Activated CD4-positive, alpha-beta T cell treated with anti-CD3 and anti-CD28 coated beads for 48 hours (primary cell): ENCODE results near the gene NEK8.
A peak's percentile ranks its signal among the peaks of the same experiment; 100 is the strongest.
"Not testable (repeated sequence)": the region's sequence is repeated elsewhere in the genome, so short reads cannot be mapped to it uniquely, and the experiment has no call there.

Experiments
- DNase-seq: peaks from one replicate; pipeline ENCODE4 v3.0.0-alpha.2; 2020

NEK8 gene

GRCh38 chr17:28726226-28726626, 2.4 kb upstream of the NEK8 start, which contains the start of gene TLCD1:
Gene TLCD1 (minus strand): TSS chr17:28726233. CDS start chr17:28726097, 136 bp downstream.
- DNase-seq: peak; percentile 87

- DNase-seq: peak; percentile 96
Observed at GRCh38 chr17:28726627-28727491, 1.7 kb upstream of the NEK8 start.

DNA sequence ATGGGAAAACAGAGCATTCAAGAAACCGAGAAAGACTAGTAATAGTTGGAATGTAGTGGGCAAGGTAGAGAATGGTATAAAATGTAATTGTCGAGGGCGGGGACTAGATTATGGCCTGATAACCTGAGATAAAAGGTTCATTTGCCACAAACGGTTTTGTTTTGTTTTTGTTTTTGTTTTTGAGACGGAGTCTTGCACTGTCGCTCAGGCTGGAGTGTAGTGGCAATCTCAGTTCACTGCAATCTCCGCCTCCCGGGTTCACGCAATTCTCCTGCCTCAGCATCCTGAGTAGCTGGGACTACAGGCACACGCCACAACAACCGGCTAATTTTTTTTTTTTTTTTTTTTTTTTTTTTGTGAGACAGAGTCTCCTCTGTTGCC, 1.4 kb downstream of the NEK8 start:
- DNase-seq: no peak

- no peak for DNase-seq
Observed at GRCh38 chr17:28733346-28733745, 4.8 kb downstream of the NEK8 start.

DNA sequence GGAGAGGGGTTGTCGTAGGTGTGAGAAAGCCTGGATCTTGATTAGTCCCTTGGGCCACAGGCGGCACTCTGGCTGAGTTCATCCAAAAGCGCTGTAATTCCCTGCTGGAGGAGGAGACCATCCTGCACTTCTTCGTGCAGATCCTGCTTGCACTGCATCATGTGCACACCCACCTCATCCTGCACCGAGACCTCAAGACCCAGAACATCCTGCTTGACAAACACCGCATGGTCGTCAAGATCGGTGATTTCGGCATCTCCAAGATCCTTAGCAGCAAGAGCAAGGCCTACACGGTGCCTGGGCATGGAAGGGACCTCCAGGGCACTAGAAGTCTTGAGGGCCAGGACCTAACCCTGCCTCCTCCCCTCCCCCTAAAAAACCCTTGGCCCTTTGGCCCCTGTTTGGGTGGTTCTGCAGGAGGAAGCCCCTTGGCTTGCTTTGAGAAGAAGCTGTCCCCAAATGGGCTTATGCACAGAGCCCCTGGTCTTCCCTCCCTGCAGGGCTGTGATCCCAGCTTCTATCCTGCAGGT, 6.2 kb downstream of the NEK8 start:
- DNase-seq: no peak

DNA sequence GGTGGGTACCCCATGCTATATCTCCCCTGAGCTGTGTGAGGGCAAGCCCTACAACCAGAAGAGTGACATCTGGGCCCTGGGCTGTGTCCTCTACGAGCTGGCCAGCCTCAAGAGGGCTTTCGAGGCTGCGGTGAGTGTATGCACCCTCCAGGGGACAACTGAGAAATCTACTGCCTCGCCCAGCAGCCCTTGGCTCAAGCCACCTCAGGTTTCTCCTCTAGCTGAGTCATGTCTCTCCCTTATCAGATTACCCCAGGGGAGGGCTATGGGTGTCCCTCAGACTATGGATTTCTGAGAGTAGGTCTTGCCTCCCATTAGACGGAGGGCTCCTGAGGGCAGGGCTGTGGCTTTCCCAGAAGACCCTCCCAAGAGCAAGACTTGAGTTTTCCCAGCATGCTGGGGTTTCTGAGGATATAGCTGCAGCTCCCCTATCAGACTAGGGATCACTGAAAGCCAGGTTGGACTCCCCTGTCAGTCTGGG, 6.7 kb downstream of the NEK8 start:
- DNase-seq: no peak

DNA sequence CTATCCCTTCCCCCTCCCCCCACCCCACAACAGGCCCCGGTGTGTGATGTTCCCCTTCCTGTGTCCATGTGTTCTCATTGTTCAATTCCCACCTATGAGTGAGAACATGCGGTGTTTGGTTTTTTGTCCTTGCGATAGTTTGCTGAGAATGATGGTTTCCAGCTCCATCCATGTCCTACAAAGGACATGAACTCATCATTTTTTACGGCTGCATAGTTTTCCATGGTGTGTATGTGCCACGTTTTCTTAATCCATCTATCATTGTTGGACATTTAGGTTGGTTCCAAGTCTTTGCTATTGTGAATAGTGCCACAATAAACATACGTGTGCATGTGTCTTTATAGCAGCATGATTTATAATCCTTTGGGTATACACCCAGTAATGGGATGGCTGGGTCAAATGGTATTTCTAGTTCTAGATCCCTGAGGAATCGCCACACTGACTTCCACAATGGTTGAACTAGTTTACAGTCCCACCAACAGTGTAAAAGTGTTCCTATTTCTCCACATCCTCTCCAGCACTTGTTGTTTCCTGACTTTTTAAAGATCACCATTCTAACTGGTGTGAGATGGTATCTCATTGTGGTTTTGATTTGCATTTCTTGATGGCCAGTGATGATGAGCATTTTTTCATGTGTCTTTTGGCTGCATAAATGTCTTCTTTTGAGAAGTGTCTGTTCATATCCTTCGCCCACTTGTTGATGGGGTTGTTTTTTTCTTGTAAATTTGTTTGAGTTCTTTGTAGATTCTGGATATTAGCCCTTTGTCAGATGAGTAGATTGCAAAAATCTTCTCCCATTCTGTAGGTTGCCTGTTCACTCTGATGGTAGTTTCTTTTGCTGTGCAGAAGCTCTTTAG, 7.6 kb downstream of the NEK8 start:
- DNase-seq: not testable (repeated sequence)

- no peak for DNase-seq
Observed at GRCh38 chr17:28737316-28737715, 8.7 kb downstream of the NEK8 start.

- DNase-seq: no peak
Observed at GRCh38 chr17:28737770-28738679, 9.4 kb downstream of the NEK8 start.

DNA sequence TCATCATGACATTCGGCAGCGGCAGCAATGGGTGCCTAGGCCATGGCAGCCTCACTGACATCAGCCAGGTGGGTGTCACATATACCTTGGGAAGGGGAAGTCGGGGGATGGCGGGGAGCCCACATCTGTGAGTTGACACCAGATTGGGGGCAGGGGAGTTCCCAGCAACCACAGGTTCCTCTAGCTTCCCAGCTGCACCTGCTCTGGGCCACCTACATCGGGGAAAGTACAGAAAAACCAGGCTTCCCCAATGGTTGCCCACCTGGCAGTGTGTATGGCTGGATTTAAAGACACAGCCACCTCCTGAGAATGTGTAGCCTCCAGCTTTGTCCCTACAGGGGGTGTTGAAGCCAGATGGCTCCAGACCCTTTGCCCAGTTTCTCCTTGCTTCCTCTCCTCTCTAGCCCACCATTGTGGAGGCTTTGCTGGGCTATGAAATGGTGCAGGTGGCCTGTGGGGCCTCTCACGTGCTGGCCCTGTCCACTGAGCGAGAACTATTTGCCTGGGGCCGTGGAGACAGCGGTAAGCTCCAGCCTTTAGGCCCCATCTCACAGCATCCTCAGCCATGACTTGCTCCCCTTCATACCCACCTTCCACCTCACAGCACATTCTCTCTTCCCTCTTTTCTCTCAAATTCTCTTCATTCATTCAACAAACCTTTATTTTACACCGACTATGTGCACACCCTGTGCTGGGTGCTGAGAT, 10.2 kb downstream of the NEK8 start:
- peak; percentile 47 for DNase-seq

DNA sequence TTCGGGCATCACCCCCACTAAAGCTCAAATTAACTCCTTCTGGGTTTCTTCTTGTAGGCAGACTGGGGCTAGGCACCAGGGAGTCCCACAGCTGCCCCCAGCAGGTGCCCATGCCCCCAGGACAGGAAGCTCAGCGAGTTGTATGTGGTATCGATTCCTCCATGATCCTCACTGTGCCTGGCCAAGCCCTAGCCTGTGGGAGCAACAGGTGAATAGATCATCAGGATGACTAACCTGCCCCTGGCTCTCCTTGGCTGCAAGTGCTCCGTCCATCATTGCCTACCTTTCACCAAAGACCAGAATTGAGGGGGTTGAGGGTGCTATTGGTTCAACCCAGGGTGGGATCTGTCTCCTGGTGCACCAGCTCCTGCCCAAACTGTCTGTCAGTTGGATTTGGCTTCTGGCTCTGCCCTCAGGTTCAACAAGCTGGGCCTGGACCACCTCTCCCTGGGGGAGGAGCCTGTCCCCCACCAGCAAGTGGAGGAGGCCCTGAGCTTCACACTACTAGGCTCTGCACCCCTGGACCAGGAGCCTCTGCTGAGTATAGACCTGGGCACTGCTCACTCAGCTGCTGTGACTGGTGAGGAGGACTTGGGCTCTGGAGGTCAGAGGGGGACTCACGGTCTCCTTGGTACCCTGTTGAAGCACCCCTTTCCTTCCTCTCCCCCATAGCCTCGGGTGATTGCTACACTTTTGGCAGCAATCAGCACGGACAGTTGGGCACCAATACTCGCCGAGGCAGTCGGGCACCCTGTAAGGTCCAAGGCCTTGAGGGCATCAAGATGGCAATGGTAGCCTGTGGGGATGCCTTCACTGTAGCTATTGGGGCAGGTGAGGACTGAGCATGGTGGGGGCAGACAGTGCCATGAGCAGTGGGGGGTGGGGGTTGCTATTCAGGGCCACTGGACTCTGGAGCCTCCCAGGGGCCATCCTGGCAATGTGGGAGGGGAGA, 12.1 kb downstream of the NEK8 start:
- no peak for DNase-seq

GRCh38 chr17:28741358-28742349, 13.1 kb downstream of the NEK8 start:
- DNase-seq: no peak

DNA sequence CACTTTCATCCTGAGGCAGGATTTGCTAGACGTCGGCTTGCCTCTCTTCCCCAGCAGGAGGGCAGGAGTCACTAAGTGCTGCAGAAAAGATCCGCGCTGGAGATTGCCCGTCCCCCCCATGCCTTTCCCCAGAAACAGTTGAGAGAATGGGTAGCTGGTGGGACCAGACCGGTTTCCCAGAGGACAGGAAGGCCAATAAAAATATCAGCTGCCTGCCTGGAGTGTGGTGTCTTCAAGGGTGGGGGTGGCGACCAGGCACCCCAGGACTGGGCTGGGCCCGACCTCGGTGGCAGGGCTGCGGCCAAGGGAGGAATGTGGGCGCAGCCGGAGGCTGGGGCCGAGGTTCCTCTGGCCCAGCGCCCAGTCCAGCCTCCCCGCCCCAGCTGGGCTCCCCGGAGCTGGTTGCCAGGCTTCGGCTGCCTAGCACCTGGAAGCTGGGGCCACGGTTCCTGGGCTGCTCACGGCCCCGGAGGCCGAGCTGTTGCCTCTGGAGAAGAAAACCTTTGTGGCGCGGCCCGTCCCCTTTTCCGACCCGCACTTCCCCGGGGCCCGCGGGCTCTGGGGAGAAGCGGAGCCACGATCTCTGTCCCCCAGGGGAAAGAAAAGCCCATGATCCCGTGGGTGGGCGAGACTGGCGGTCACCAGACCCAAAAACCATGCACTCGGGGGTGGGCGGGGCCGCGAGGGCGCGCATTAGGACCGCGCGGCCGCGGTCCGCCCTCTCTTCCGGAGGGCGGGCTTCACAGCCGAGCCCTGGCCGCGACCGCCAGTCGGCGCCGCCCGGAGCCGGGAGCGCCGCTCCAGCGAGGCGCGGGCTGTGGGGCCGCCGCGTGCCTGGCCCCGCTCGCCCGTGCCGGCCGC, 14.9 kb downstream of the NEK8 start, which contains the start of gene TRAF4:
TSS of gene TRAF4 (plus strand) at position 769 of the 861 bp plus-strand sequence. CDS start 102 bp downstream, outside the sequence.
- peak; percentile 85 for DNase-seq

DNA sequence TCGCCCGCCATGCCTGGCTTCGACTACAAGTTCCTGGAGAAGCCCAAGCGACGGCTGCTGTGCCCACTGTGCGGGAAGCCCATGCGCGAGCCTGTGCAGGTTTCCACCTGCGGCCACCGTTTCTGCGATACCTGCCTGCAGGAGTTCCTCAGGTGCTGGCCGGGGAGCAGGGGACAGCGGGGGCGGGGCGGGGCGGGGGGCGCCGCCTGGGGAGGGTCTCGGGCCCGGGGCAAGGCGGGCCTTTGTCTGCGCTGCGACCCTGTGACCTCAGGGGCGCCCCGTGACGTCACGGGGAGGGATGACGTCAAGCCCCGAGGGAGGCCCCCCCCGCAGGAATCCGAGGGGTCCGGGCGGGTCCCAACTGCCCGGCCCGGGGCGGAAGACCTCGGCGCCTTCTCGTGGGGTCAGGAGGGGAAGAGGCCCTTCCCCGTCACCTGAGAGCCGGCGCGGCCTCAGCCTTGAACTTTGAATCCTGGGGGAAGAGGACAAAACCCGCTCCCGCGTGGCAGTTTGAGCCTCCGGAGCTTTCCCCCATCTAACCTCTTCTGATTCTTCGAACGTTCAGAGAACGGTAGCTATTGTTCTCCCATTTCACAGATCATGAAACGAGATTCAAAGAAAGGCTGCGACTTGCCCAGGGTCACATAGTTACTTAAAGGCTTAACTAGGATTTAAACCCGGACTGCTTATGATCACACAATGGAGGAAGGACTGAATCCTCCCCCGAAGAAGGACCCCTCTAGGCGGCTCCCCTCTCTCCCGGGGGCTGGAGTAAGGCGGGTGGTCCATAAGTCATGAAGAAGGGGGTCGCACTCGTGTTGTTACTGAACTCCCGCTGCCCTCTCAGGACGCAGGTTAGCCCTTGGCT, 15.8 kb downstream of the NEK8 start:
- DNase-seq: peak; percentile 78

GRCh38 chr17:28744972-28745785, 16.6 kb downstream of the NEK8 start:
- DNase-seq: peak; percentile 42
